GM04504 (cell line): ENCODE results near the gene BRD1.

Experiments used
- DNase-seq: peaks from one replicate; pipeline ENCODE4 v3.0.0-alpha.2; 2012; ENCODE audit warnings: low read depth

BRD1 gene

GRCh38 chr22:49800408-49801238 lies 27.1 kb downstream of the BRD1 start:
- DNase-seq, result no peak

- no peak for DNase-seq
Measured at GRCh38 chr22:49799431-49800075, 28.1 kb downstream of the BRD1 start.

GRCh38 chr22:49798486-49799151 lies 29.1 kb downstream of the BRD1 start:
- no peak for DNase-seq

GRCh38 chr22:49797706-49798105 lies 30.0 kb downstream of the BRD1 start:
- no peak for DNase-seq

- DNase-seq, result no peak
Measured at GRCh38 chr22:49796596-49797270, 30.9 kb downstream of the BRD1 start.

GRCh38 chr22:49795521-49795920 lies 32.2 kb downstream of the BRD1 start:
- DNase-seq, result no peak

- DNase-seq, result no peak
Measured at GRCh38 chr22:49793871-49794270, 33.8 kb downstream of the BRD1 start.

GRCh38 chr22:49793296-49793695 lies 34.4 kb downstream of the BRD1 start:
- DNase-seq, result no peak

- DNase-seq, result no peak
Measured at GRCh38 chr22:49792107-49792506, 35.6 kb downstream of the BRD1 start.

- no peak for DNase-seq
Measured at GRCh38 chr22:49791682-49792081, 36.0 kb downstream of the BRD1 start.

GRCh38 chr22:49790912-49791311 lies 36.8 kb downstream of the BRD1 start:
- no peak for DNase-seq

GRCh38 chr22:49789289-49790141 lies 38.2 kb downstream of the BRD1 start:
- no peak for DNase-seq

- DNase-seq, result no peak
Measured at GRCh38 chr22:49788504-49788903, 39.2 kb downstream of the BRD1 start.

GRCh38 chr22:49787861-49788260 lies 39.8 kb downstream of the BRD1 start:
- DNase-seq, result no peak

- DNase-seq, result no peak
Measured at GRCh38 chr22:49786976-49787706, 40.5 kb downstream of the BRD1 start.

- no peak for DNase-seq
Measured at GRCh38 chr22:49785841-49786471, 41.7 kb downstream of the BRD1 start.

GRCh38 chr22:49785046-49785521 lies 42.6 kb downstream of the BRD1 start:
- no peak for DNase-seq

GRCh38 chr22:49784630-49784971 lies 43.1 kb downstream of the BRD1 start:
- no peak for DNase-seq

- DNase-seq, result no peak
Measured at GRCh38 chr22:49783926-49784629, 43.6 kb downstream of the BRD1 start.
